Inflammatory macrophage treated with lipopolysaccharide for 1 hour (primary cell): ENCODE results near the gene CELF4.

ENCODE experiments used
- DNase-seq, 2 donors: peaks; one replicate each; pipeline ENCODE4 v3.0.0-alpha.2; 2020 to 2022

Gene CELF4

DNA sequence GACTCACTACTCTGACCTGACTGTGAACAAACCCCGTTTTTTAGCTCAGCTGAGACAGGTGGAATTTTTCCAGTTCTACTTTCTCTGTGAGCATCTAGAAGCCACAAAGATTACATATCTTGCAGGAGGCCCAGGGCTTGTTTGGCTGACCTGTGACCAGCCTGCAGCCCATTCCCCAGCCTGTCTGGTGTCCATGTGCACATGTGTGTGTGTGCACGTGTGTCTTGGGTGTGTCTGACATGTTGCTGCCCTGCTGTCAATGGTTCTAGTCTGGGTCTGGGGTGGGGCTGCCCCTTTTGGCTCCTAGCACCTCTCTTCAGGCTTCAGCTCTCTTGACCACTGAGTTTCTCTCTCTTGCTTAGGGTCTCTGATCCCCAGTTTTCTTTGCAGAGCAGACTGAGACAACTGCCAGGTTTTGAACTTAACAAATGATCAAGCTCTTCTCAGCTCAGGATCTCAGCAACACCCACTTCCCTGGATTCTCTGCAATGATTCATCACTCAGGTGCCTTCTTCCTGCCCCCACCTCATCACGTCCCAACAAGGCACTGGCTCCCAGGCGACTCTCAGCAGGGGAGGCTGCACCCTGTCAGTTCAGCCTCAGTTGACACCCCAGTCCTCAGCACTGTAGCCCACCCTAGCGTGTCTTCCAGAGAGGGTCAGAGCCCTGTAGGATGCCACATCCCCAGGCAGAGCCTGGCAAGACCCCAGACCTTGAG lies 130.3 kb downstream of the CELF4 start:
- DNase-seq: no peak

DNA sequence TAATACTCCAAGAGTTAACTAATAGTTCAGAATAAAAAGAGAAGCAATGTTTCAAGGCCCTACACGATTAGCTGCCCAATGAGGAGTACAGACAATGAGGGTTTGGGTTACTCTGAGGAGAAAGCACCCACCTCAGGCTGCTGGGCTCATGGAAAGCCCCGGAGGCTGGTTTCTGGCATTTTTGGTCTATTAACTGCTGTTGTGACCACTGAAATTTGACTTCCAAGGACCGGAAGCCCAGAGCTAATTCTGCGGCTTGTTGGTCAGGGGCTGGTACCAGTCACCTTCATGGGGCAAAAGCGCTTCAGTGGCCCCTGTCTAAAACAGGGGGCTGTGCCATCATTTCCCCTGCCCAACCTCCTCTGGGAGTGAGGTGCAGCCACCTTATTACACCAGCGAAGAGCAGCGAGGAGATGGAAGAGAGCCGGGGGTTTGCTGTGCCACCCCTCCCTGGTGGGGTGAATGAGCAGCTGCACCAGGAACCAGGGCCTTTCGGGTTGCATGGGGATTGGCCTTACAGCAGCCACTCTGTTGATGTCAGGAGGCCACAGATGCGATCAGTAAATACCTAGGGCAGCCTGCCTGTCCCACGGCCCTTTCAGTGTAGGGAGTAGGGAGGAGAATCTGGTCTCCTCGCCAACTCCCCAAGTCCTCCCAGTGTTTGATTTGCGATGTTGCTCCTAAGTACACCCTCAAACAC lies 131.3 kb downstream of the CELF4 start:
- no peak for DNase-seq

DNA sequence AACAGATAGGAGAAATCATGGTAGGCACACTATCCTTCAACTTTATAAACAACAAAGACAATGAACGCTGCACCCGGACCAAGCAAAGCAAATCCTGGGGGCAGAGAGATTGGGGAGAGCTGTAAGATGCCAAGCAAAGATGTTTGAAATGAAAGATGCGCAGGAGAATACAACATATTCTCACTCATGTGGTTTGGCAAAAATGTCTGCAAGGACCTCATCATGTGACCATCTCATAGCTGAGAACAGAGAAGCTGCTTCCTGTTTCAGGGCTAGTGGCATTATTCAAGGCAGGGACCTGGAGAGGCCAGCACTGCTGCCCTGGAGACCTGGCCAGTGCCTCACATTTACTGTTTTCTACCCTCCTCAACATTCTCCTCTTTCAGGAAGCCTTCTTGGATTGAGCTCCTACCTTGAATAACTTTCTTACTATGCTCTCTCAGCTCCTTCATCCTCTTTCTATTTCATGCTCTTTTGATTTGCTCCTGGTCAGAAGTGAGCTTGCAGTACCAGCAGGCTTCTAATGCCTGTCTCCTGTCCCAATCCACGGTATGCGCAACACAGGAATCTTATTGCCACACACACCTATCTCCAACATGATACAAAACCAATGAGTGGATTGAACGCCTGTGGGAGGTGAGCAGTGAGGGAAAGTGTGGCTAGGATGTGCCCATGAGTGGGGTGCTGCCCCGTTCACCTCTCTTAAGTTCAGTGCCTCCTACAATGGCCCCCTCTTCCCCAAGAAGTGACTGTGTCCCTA lies 133.0 kb downstream of the CELF4 start:
- no peak for DNase-seq

DNA sequence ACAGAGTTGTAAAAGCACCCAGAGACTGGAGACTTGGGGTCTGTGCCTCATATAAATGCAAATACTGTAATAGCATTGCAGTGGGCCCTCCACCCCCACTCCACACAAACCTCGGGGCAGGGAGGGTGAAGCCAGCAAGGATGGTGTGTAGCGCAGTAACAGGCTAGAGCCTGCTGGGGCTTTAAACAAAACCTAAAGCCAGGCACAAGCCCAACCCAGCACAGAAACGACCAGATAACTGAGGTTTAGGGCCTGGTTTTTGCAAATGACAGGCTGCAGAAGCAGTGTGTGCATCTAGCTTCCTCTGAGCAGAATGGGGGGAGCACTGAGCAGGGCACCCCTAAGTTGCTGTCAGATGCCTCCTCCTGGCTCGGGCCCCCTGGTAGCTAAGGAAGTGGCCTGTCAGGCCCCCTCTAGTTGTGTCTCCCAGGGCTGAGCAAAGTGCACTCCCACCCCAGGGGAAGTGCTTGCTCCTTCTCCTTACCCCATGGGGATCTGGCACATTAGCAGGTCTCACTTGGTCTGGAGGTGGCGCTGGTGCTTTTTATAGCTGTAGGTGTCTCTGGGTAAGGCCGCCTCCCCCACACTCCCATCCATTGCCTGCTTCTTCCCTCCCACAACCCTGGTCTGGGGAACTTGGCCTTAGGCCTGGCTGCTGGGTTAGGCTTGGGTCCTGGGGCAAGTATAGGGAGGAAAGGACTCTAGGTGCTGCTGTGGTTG lies 135.1 kb downstream of the CELF4 start:
- no peak for DNase-seq

DNA sequence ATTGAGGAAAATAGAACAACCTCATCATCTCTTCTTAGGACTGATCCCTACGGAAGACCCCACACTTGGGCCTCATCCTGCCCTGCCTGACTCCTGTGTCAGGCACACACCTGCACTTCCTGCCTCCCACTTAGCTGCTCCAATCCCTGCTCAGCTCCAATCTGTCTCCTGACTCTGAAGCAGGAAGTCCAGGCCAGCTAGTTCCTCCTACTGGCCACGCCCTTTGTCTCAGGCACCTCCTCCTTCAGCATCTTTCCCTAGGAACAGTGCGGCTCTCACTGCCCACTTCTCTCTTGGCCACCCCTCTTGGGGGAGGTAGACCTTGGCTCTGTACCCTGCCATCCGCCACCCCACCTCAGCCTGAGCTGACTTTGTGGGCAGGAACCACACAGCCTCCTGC lies 135.8 kb downstream of the CELF4 start:
- no peak for DNase-seq

DNA sequence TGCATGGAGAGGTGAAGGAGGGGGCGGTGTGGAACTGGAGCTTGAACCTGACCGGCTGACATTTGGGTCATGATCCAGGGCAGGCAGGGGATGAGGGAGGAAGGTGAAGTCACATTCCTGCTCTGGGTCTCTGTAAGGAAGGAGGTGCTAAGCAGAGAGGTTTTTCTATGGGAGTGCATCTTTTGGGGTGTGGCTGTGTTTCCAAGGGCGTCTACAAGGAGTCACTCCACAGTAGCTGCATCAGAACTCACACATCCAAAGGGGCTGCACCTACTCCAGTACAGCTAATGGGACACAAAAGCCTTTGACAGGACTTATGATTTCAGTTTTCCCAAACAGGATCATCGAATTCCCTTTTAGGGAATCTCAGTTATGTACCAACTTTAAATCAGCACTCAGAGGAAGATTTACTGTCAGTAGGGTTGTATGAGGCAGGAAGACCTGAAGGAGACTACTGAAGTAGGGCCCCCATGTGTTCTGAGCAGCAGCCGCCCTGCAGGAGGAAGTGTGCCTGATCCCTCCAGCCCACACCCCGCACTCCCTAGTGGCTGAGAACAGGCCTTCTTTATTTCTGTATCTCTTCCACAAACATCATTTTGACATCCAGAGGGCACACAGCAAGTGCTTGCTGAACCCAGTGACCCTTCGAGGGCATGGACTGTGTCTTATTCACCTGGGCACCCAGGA lies 137.2 kb downstream of the CELF4 start:
- DNase-seq: no peak

DNA sequence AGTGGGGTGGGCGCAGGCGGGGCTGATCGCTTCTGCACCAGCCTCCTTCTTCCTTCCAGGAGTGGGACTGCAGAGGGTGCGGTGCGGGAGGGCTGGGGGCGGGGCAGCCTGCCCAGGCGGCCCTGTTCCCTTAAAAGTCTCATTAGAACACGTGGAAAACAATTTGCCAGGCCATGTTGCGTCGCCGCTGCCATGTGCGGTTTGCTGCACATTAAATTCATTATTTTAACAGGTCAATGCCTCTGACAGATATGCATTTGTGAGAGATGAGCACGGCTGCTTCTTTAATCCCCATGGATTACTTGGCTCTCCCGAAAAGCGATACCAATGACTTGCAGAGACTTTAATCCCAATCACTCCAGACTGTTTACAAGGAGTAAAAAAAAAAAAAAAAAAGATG lies 139.0 kb downstream of the CELF4 start:
- DNase-seq: no peak

DNA sequence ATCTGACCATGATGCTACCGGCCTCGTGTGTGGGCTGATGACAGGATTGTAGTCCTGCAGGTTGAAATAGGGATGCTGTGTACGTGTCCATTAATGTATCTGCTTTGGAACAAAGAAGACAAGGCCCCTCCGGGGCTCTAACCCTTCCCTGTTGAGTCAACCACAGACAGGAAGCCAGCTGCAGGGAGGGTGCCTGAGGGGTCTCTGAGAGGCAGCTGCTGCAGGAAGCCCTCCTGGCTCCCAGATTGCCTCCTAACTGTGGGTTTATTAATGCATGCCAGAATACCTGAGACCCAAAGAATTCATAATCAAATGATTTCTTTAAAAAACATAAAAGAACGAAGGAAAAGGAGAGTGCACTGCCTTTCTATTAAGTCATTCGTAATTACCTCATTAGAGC lies 140.4 kb downstream of the CELF4 start:
- no peak for DNase-seq

DNA sequence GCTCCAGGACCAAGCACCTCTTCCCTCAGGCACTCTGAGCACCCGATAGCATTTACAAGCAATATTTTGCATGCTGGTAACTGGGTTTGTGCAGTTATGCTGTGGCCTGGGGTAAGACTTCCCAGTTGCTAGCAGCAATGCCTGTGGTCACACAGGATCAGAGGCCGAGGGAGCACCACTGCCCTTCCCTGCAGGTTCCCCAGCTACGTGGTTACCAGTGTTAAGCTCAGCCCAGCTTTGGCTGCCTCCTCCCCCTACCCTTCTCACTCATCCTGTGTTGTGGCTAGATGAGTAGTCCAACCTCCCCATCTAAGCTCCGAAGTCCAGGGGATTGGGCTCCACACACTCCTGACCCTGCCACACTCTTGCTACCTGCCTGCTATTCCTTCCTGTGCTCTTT lies 141.1 kb downstream of the CELF4 start:
- no peak for DNase-seq

DNA sequence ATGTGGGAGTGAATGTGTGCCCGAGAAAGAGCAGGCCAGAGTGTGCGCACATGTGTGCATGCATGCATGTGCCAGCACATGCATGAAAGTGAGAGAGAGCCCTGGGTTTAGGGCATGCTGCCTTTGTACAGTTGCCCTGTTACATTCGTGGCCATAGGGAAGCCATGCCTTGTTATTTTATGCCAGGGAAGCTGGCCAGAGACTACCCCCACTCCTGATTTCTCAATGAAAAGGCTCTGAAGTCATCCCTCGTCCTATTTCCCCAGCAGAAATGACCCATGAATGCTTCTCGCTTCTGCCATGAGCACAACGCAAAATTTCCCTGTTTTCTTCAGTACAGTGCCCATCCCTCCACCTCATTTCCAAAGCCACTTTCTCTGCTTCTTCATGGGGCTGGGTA lies 143.0 kb downstream of the CELF4 start:
- no peak for DNase-seq

DNA sequence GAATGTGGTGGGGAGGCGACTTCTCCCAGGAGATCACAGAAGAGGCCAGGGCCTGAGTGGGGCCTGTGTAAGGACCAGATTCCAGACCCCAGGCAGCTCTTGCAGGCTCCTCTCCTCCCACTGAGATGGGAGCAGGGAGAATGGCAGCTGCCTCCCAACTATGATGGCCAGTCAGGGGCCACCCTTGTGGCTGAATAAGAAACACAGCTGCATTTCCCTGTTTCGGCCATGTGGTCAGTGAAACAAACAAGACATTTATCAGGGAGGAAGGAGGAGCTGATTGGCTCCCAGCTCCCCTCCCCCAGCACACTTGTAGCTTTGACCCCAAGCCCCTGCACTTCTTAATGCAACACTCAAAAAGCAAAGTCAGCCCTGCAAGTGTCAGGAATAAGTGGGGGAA lies 143.5 kb downstream of the CELF4 start:
- no peak for DNase-seq

DNA sequence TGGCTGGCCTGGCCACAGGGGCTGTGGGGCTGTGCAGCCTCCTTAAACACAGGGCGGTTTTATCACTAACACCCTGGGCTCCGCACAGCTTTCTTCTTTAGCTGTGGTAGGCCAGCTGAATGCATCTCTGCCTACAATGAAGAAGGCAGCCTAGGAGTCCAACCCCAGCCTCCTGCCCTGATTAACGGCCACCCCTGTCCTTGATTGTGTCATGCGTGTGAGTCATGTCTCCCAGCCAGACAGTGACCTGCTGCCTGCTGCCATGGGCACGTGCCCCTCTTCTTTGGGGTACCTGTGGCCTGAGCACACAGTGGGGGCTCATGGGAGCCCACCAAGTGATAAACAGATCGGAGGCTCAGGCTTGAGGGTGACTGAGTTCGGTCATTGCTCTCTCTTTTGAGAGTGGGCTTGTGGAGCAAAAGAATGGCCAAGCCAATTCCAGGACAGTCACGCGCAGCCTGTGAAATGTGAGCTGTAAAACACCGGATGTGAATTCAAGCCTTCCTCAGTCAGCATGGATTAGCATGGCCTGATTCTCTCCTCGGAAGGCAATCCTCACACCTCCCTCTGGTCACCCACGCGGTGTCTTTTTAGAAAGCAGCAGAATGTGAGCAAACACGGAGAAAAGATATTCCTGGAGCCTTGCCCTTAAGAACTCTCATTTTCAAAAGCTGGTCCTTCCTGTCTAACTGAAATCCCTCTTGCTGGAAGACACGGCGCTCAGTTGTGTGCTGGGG lies 144.1 kb downstream of the CELF4 start:
- DNase-seq: no peak

DNA sequence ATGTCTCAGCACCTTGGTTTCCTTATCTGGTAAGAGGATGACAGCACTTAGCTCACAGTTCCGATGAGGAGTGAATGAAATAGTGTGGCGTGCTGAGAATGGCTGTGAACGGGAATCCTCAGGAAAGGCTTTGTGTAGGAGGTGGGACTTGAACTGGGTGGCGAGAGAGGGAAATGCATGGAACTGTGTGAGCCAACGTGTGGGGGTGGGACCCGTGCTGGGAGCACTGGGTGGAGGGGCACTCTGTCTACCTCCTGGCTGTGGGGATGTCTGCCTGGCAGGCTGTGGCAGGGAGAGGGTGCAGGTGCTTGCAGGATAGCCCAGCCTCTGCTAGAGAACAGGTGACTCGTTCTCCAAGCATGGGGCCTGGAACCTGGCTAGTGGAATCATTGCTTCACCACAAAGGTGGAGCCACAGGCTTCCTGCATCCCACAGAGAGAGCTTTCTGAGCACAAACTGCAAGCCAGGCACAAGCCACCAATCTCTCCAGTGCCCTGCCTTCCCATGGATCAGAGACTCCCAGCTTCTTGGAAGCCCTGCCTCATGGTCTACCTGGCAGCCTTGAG lies 145.2 kb downstream of the CELF4 start:
- no peak for DNase-seq

DNA sequence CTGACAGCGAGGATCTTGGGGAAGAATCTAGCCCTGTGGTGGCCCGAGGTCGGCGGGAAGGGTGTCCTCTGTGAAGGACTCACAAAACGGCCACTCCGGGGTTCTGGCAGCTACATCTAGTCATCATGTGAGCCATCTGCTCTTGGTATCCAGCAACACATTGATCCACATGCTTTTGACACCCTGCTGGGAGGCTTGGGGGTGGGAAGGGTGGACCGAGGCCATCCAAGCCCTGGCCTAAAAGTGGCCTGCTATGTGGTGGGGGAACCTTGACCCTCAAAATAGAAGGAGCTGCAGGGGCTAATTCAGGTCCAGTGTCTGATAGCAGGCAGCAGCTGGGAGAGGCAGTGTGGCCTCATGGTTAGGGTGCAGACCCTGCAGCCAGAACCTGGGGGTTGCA lies 145.7 kb downstream of the CELF4 start:
- no peak for DNase-seq

DNA sequence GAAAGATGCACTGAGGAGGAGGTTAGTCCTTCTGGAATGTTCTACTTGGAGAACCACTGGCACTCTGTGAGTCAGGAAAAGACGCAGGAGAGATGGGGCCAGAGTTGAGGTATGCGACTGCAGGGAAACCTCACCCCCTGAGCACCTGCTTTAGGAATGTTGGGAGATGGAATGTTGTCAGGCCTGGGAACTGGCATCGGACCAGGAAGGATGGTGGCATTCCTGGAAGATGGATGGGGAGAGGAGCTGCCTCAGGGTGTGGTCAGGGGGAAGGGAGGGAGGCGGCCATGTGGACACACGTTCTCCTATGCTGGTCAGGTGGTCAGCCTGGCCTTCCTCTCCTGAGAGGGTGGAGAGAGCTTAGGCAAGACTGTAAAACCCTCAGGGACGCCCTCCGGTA lies 146.3 kb downstream of the CELF4 start:
- no peak for DNase-seq

DNA sequence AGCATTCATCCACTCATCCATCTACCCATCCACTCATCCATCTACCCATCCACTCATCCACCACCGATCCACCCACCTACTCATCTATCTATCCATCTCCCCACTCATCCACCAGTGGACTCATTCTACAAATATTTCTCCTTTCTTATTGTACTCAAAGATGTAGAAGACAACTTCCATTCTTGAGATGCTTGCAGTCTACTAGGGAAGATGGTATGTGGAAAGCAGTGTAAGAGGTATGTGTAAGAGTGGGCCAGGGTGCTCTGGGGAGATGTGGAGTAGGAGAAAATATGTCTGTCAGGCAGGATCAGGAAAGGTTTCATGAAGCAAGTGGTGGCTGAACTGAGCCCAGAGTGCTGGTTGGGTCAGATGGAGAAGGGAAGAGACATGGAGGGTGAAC lies 150.8 kb downstream of the CELF4 start:
- DNase-seq: no peak

DNA sequence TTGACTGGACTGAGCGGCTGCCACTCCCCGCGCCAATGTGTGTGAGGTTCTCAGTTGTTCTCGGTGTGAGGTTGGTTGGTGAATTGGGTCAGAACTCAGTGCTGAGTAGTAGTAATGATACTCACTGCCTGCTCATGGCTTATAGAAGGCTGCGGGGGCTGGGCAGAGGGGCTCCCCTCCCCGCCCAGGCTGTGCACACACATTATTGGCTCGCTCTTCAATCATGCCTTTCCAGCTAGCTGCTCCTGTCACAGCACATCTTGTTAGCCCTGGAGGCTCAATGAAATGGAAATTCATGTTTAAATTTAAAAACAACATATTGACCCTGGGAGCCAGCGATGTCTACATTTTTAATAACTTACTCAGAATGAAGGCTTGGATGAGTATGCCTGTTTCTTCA lies 152.8 kb downstream of the CELF4 start:
- no peak for DNase-seq

DNA sequence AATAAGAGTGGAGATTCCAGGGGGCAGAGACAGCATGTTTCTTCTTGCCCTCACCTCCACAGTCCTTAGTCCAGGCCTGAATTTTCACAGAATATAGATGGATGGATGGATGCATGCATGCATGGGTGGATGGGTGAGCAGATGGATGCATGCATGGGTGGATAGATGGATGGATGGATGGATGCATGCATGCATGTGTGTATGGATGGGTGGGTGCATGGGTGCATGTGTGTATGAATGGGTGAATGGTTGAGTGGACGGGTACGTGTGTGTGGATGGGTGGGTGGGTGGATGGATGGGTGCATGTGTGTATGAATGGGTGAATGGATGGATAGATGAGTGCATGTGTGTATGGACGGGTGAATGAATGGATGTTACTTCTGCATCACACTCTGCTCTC lies 153.3 kb downstream of the CELF4 start:
- no peak for DNase-seq

DNA sequence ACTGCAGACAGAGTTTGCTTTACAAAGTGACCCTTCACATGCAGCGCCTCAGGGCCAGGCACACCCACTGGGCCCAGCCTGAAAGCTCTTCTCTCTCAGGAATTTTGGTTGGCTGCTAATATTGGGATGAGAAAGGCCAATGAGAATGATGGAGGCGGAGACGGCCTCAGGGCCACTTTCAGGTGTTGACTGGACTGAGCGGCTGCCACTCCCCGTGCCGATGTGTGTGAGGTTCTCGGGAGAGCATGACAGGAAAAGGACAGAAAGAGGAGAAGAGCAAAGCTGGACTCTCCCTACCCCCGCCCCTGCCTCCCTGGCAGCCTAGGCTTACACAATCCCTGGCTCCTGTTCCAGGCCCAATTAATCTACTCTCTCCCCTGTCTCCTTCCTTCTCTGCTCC lies 155.7 kb downstream of the CELF4 start:
- no peak for DNase-seq

DNA sequence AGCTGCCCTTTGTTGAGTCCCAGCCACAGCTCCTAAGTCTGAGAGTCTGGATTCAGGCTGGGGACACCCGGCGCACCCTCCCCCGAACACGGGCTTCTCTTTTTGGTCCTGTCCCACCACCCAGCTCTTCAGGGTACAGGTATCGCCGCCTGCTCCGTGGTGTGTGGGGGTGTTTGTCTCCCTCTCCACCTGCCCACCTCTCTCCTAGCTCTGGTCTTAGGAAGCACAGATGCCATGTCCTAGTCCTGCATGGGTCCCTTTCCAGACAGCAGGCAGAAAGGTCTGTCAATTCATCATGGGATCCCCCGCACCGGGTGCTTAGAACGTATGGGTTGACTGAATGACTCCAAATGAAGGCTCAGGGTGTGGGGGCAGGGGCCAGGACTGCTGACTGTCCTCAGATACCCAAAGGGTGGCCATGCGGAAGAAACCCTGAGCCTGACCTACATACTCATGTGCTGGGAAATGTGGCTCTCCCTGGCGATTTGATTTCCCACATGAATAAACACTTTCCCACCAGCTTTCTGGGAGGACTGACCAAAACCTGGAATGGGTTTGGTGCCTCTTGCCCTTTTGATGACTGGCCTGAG lies 156.8 kb downstream of the CELF4 start:
- DNase-seq: no peak

DNA sequence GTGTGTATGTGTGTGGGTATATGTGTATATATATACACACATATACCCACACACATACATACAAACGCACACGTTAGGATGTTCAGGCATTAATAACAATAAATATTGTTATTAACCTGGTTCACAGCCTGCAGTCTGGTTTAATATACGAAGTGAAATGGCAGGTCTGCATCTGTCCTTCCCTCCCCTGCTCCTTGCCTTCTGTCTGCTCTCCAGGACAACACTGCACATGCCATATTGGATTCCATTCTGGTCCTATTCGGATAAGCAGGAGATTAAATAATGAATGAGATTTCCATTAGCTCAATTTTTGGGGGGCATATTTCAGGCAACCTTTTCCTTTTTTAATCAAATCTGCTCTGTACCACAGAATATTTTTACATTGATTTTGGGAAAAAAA lies 158.0 kb downstream of the CELF4 start:
- no peak for DNase-seq
